SH-SY5Y (cell line): ENCODE measurements around the gene EGFL8.

ENCODE experiments used
- GATA2 ChIP-seq: IDR thresholded peaks from 2 replicates; pipeline ENCODE4 v1.6.1; 2011; ENCODE audit warnings: mild to moderate bottlenecking, low read depth, low read length
- GATA3 ChIP-seq: IDR thresholded peaks from 2 replicates; pipeline ENCODE4 v1.6.1; 2011; ENCODE audit warnings: low read depth, mild to moderate bottlenecking, low read length, moderate library complexity

GRCh38 chr6:32164295-32164694 is at the start of gene EGFL8:
- no peak for TF ChIP-seq GATA2
- TF ChIP-seq GATA3, result no peak
